Hematopoietic multipotent progenitor cell treated with erythropoietin and hydrocortisone succinate and interleukin-3 and kit ligand, for 4 days (in vitro differentiated cells): ENCODE results near the gene OMA1.
"Not testable (repeated sequence)": the region's sequence is repeated elsewhere in the genome, so short reads cannot be mapped to it uniquely, and the experiment has no call there.

Experiments
- DNase-seq: peaks from one replicate; pipeline ENCODE4 v3.0.0-alpha.2; 2015

OMA1 gene

GRCh38 chr1:58546520-58547308 lies at the start of gene OMA1:
Gene OMA1 (minus strand): TSS chr1:58546726. CDS start chr1:58539294, 7,432 bp downstream.
- DNase-seq = peak; percentile 98

GRCh38 chr1:58594546-58594945 lies 48.0 kb upstream of the OMA1 start:
- no peak for DNase-seq

GRCh38 chr1:58592522-58593134 lies 46.1 kb upstream of the OMA1 start:
- DNase-seq = no peak

- no peak for DNase-seq
Measured at GRCh38 chr1:58591806-58592205, 45.3 kb upstream of the OMA1 start.

- no peak for DNase-seq
Measured at GRCh38 chr1:58590019-58590418, 43.5 kb upstream of the OMA1 start.

- DNase-seq = no peak
Measured at GRCh38 chr1:58588396-58588795, 41.9 kb upstream of the OMA1 start.

GRCh38 chr1:58587667-58588066 lies 41.1 kb upstream of the OMA1 start:
- DNase-seq = no peak

GRCh38 chr1:58586271-58586670 lies 39.7 kb upstream of the OMA1 start:
- no peak for DNase-seq

GRCh38 chr1:58585581-58586151 lies 39.1 kb upstream of the OMA1 start:
- no peak for DNase-seq

GRCh38 chr1:58585166-58585565 lies 38.6 kb upstream of the OMA1 start:
- no peak for DNase-seq

- no peak for DNase-seq
Measured at GRCh38 chr1:58584082-58584895, 37.8 kb upstream of the OMA1 start.

- peak; percentile 78 for DNase-seq
Measured at GRCh38 chr1:58583496-58583895, 37.0 kb upstream of the OMA1 start.

GRCh38 chr1:58582143-58582542 lies 35.6 kb upstream of the OMA1 start:
- DNase-seq = not testable (repeated sequence)

GRCh38 chr1:58581641-58582040 lies 35.1 kb upstream of the OMA1 start:
- no peak for DNase-seq

GRCh38 chr1:58580186-58580585 lies 33.7 kb upstream of the OMA1 start:
- DNase-seq = no peak

GRCh38 chr1:58577654-58578030 lies 31.1 kb upstream of the OMA1 start:
- peak; percentile 39 for DNase-seq

- DNase-seq = peak; percentile 30
Measured at GRCh38 chr1:58576727-58577653, 30.5 kb upstream of the OMA1 start, which contains the start of gene TACSTD2. Gene TACSTD2 (minus strand): TSS chr1:58577252. CDS start chr1:58577156, 96 bp downstream.

GRCh38 chr1:58576325-58576726 lies 29.8 kb upstream of the OMA1 start:
- peak; percentile 29 for DNase-seq

GRCh38 chr1:58575551-58576324 lies 29.2 kb upstream of the OMA1 start:
- no peak for DNase-seq

GRCh38 chr1:58574816-58575215 lies 28.3 kb upstream of the OMA1 start:
- no peak for DNase-seq
